Neural progenitor cell (in vitro differentiated cells): ENCODE measurements around the gene ZRSR2. TPM values are rescaled to one million over a fixed set of nuclear protein-coding genes. Genes with fewer than 3 reads are reported as not detected.

Experiments used
- DNase-seq: peaks from one replicate; pipeline ENCODE4 v3.0.0-alpha.2; 2016; ENCODE audit warnings: low spot score
- H2AFZ ChIP-seq: fragments of 200-600 bp; sonication (generic); replicated peaks from 2 replicates; pipeline ENCODE4 v1.6.1; 2016; ENCODE audit warnings: antibody characterized with exemption
- H3F3A ChIP-seq: fragments of 200-600 bp; sonication (generic); 2 replicates; pipeline ENCODE4 v1.6.1; 2016; ENCODE audit warnings: antibody characterized with exemption, low read depth
- H3K27ac ChIP-seq: fragments of 200-600 bp; sonication (generic); 2 replicates; pipeline ENCODE4 v1.5.1; 2016; ENCODE audit warnings: mild to moderate bottlenecking
- H3K27me3 ChIP-seq: fragments of 200-600 bp; sonication (generic); 2 replicates; pipeline ENCODE4 v1.6.1; 2016; ENCODE audit warnings: mild to moderate bottlenecking, moderate library complexity
- H3K36me3 ChIP-seq: fragments of 200-600 bp; sonication (generic); 2 replicates; pipeline ENCODE4 v1.5.1; 2016
- H3K4me1 ChIP-seq: fragments of 200-600 bp; sonication (generic); 2 replicates; pipeline ENCODE4 v1.6.1; 2016; ENCODE audit warnings: mixed run types
- H3K4me2 ChIP-seq: fragments of 200-600 bp; sonication (generic); 2 replicates; pipeline ENCODE4 v1.6.1; 2016
- H3K4me3 ChIP-seq: fragments of 200-600 bp; sonication (generic); 2 replicates; pipeline ENCODE4 v1.5.1; 2016
- H3K79me2 ChIP-seq: fragments of 200-600 bp; sonication (generic); 2 replicates; pipeline ENCODE4 v1.6.1; 2016; ENCODE audit warnings: low read depth
- H3K9ac ChIP-seq: fragments of 200-600 bp; sonication (generic); 2 replicates; pipeline ENCODE4 v1.6.1; 2016
- H3K9me3 ChIP-seq: fragments of 200-600 bp; sonication (generic); 2 replicates; pipeline ENCODE4 v1.5.1; 2016; ENCODE audit warnings: low read depth
- H4K20me1 ChIP-seq: fragments of 200-600 bp; sonication (generic); 2 replicates; pipeline ENCODE4 v1.6.1; 2016; ENCODE audit warnings: low read depth
- H3K27ac Mint-ChIP-seq: 3 replicates; pipeline ENCODE4 v1.8.0; 2021; ENCODE audit warnings: mixed read lengths
- H3K27me3 Mint-ChIP-seq: 2 replicates; pipeline ENCODE4 v1.8.0; 2022; ENCODE audit warnings: low read depth, mild to moderate bottlenecking, inconsistent platforms, moderate library complexity, mixed read lengths; ENCODE audit not compliant: insufficient read depth
- H3K36me3 Mint-ChIP-seq: 3 replicates; pipeline ENCODE4 v1.8.0; 2021; ENCODE audit warnings: mixed read lengths
- H3K4me1 Mint-ChIP-seq: 3 replicates; pipeline ENCODE4 v1.8.0; 2021; ENCODE audit warnings: mixed read lengths
- H3K4me3 Mint-ChIP-seq: 3 replicates; pipeline ENCODE4 v1.8.0; 2021; ENCODE audit warnings: mild to moderate bottlenecking, moderate library complexity, mixed read lengths
- H3K9me3 Mint-ChIP-seq: 3 replicates; pipeline ENCODE4 v1.8.0; 2020; ENCODE audit warnings: mixed read lengths
- CTCF ChIP-seq: fragments of 200-600 bp; sonication (generic); IDR thresholded peaks from 2 replicates; pipeline ENCODE4 v1.5.1; 2017; ENCODE audit warnings: antibody characterized with exemption, mild to moderate bottlenecking
- EZH2 ChIP-seq: fragments of 200-600 bp; sonication (generic); IDR thresholded peaks from 2 replicates; pipeline ENCODE4 v1.6.1; 2017; ENCODE audit warnings: antibody characterized with exemption, mild to moderate bottlenecking, moderate library complexity
- EZH2phosphoT487 ChIP-seq: fragments of 200-600 bp; sonication (generic); IDR thresholded peaks from 2 replicates; pipeline ENCODE4 v1.6.1; 2017; ENCODE audit warnings: antibody characterized with exemption
- total RNA-seq: library from RNA; depleted of rRNA; stranded (reverse); fragments of >200 nt; gene quantifications from 2 replicates; pipeline ENCODE4 v1.2.3, GENCODE V29; 2015; ENCODE audit warnings: low replicate concordance

The ZRSR2 gene
- total RNA-seq, 1 donor from 2014 or later = 15.2 TPM

DNA sequence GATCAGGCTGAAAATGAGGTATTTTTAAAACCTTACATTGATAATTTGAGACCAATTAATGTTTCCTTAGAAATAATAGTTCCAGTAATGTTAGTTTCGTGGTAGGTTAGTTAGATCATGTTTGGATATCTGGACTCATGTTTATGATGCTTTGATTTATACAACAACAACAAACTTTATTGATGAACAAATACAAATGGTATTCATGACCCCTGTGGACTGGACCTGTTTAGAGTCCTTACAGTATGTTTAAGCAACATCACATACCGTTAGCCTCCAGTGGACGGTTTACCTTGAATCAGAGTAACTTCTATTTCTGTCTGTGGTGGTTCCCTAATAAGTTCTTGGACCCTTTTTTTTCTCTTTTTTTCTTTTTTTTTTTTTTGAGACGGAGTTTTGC, 18.0 kb downstream of the ZRSR2 start:
- H3K9me3 ChIP-seq = no peaks in the 10 kb centered on the region
- Mint-ChIP-seq H3K4me3 (no peak overlapping the region), H3K4me1 (no peaks in the 10 kb centered on the region), H3K9me3 (no peaks in the 10 kb centered on the region), H3K27me3 (peaks cover 4% of the 10 kb centered on the region), H3K27ac (no peak overlapping the region), H3K36me3 (peaks cover 29% of the 10 kb centered on the region)
- H3K9ac ChIP-seq = no peak overlapping the region
- no peak overlapping the region for H2AFZ ChIP-seq
- TF ChIP-seq EZH2 = no peak
- no peak for TF ChIP-seq CTCF
- no peak for TF ChIP-seq EZH2phosphoT487
- H3K4me2 ChIP-seq = no peak overlapping the region
- H3F3A ChIP-seq = no peaks in the 10 kb centered on the region
- H3K4me3 ChIP-seq = no peak overlapping the region
- H3K27me3 ChIP-seq = no peaks in the 10 kb centered on the region
- no peaks in the 10 kb centered on the region for H3K4me1 ChIP-seq
- no peaks in the 10 kb centered on the region for H3K79me2 ChIP-seq
- peaks cover 15% of the 10 kb centered on the region for H3K36me3 ChIP-seq
- H4K20me1 ChIP-seq = no peaks in the 10 kb centered on the region
- DNase-seq = no peak
- no peak overlapping the region for H3K27ac ChIP-seq

DNA sequence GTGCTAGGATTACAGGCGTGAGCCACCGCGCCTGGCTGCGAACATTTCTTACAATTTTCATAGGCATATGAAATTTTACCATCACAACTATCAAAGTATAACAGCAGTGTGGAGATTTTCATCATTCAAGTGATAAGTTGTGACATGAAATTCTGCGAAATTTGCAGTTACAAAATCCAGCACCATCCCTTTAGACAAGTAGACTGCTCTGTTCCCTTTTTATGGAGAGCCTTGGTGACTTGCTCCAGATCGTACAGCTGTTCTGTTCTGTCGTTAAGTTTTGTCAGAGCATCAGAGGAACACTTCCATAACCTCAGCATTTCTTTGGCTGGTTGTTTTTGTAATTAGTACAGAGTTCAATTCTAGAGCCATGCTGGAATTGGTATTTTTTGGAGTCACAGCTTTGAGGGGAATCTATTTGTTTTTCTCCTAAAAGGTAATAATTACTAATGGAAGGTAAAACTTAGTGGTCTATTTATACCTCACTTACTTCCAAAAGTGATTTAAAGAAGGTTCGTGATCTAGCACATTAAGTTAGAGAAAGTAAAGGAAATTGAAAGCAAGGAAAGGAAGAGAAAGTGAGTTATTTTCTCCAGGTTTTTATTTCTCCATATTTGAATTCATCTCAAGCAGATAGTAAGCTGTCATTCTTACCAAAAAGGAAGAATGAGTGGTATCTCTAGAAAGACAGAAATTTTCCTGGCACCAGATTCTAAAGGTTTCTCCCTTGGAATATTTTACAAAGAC, 22.1 kb downstream of the ZRSR2 start:
- no peaks in the 10 kb centered on the region for H3K9me3 ChIP-seq
- H3K27ac Mint-ChIP-seq = no peak overlapping the region
- H3K27me3 Mint-ChIP-seq = peaks cover 4% of the 10 kb centered on the region
- peaks cover 12% of the 10 kb centered on the region for H3K36me3 ChIP-seq
- no peak overlapping the region for H3K27ac ChIP-seq
- no peak overlapping the region for H2AFZ ChIP-seq
- no peak overlapping the region for H3K4me2 ChIP-seq
- no peaks in the 10 kb centered on the region for H3K27me3 ChIP-seq
- no peaks in the 10 kb centered on the region for H4K20me1 ChIP-seq
- H3K4me3 ChIP-seq = no peak overlapping the region
- TF ChIP-seq EZH2phosphoT487 (no peak), EZH2 (no peak), CTCF (no peak)
- no peaks in the 10 kb centered on the region for H3K79me2 ChIP-seq
- peaks cover 6% of the 10 kb centered on the region for H3K4me1 ChIP-seq
- no peak overlapping the region for H3K4me3 Mint-ChIP-seq
- H3K9me3 Mint-ChIP-seq = no peaks in the 10 kb centered on the region
- H3K4me1 Mint-ChIP-seq = no peaks in the 10 kb centered on the region
- DNase-seq = no peak
- peaks cover 27% of the 10 kb centered on the region for H3K36me3 Mint-ChIP-seq
- H3K9ac ChIP-seq = no peak overlapping the region
- peaks cover 3% of the 10 kb centered on the region for H3F3A ChIP-seq

DNA sequence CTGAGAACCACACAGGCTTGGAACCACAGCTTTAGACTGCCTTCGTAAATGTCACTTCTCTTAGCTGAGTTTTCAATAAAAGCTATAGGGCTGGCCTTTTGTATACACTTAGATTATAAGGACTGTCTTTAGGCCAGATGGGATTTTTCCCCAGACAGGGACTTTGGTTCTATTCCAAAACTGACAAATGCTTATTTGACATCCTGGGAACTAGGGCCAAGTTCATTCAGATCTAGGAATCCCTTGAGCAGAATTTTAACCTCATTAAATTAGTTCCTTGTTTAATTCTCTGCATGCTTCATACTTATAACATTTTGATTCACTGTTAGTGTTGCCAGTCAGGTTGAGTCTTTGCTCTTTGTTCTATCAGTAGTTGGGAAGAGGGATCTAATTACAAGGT, 23.1 kb downstream of the ZRSR2 start:
- peaks cover 19% of the 10 kb centered on the region for H3K36me3 ChIP-seq
- Mint-ChIP-seq H3K27ac (no peak overlapping the region), H3K36me3 (peaks cover 28% of the 10 kb centered on the region), H3K4me1 (no peaks in the 10 kb centered on the region), H3K9me3 (no peaks in the 10 kb centered on the region), H3K27me3 (peaks cover 7% of the 10 kb centered on the region), H3K4me3 (no peak overlapping the region)
- no peaks in the 10 kb centered on the region for H3K9me3 ChIP-seq
- no peak overlapping the region for H3K4me2 ChIP-seq
- H3K9ac ChIP-seq = no peak overlapping the region
- no peak overlapping the region for H3K4me3 ChIP-seq
- TF ChIP-seq EZH2 (no peak), EZH2phosphoT487 (no peak), CTCF (no peak)
- peaks cover 6% of the 10 kb centered on the region for H3K4me1 ChIP-seq
- H4K20me1 ChIP-seq = no peaks in the 10 kb centered on the region
- no peak overlapping the region for H3K27ac ChIP-seq
- no peaks in the 10 kb centered on the region for H3K79me2 ChIP-seq
- H2AFZ ChIP-seq = no peak overlapping the region
- no peaks in the 10 kb centered on the region for H3K27me3 ChIP-seq
- DNase-seq = no peak
- H3F3A ChIP-seq = peaks cover 3% of the 10 kb centered on the region
